Astrocyte (in vitro differentiated cells and primary cell): ENCODE results near the gene OR51B2. TPM values are rescaled to one million over a fixed set of nuclear protein-coding genes. Genes with fewer than 3 reads are reported as not detected.

Source experiments
- total RNA-seq: library from RNA; stranded (reverse); gene quantifications from 2 replicates; pipeline ENCODE4 v1.2.1, GENCODE V29; 2021

Gene OR51B2
- total RNA-seq, 1 donor from 2014 or later: not detected

Other genes starting within 250 kb of the OR51B2 start
- gene OR52A5, start 185.9 kb downstream of the OR51B2 start, total RNA-seq: not detected in 2 replicates
- gene OR52A1, start 169.5 kb downstream of the OR51B2 start, total RNA-seq: not detected in 2 replicates
- gene OR51V1, start 123.6 kb downstream of the OR51B2 start, total RNA-seq: not detected in 2 replicates
- gene HBB, start 97.2 kb downstream of the OR51B2 start, total RNA-seq: not detected in 2 replicates
- not detected in 2 replicates for gene HBD, start 89.8 kb downstream of the OR51B2 start, total RNA-seq
- gene HBG1, start 74.4 kb downstream of the OR51B2 start, total RNA-seq: not detected in 2 replicates
- not detected in 2 replicates for gene HBG2, start 69.5 kb downstream of the OR51B2 start, total RNA-seq
- gene HBE1, start 54.4 kb downstream of the OR51B2 start, total RNA-seq: not detected in 2 replicates
- gene OR51B4, start 22.4 kb downstream of the OR51B2 start, total RNA-seq: not detected in 2 replicates
- gene OR51B5, start 19.2 kb upstream of the OR51B2 start, total RNA-seq: not detected in 2 replicates
- gene OR51B6, start 27.2 kb upstream of the OR51B2 start, total RNA-seq: not detected in 2 replicates
- gene OR51M1, start 59.5 kb upstream of the OR51B2 start, total RNA-seq: not detected in 2 replicates
- not detected in 2 replicates for gene OR51Q1, start 97.8 kb upstream of the OR51B2 start, total RNA-seq
- gene OR51I1, start 117.2 kb upstream of the OR51B2 start, total RNA-seq: not detected in 2 replicates
- gene OR51I2, start 125.0 kb upstream of the OR51B2 start, total RNA-seq: not detected in 2 replicates
- not detected in 2 replicates for gene OR52D1, start 164.4 kb upstream of the OR51B2 start, total RNA-seq
- gene UBQLN3, start 185.7 kb upstream of the OR51B2 start, total RNA-seq: not detected in 2 replicates
- 0.27 TPM in 1 of 2 replicates, not detected in the other for gene UBQLNL, start 192.4 kb upstream of the OR51B2 start, total RNA-seq
- gene OR52H1, start 224.2 kb upstream of the OR51B2 start, total RNA-seq: not detected in 2 replicates